Upper lobe of left lung (tissue), 6 donors: ENCODE data around the gene SMIM10. TPM values are rescaled to one million over a fixed set of nuclear protein-coding genes. Genes with fewer than 3 reads are reported as not detected.
"Not testable (repeated sequence)": the region's sequence is repeated elsewhere in the genome, so short reads cannot be mapped to it uniquely, and the experiment has no call there.

ENCODE experiments used
- ATAC-seq, 2 donors: fragments of 200-7000 bp; cut with Tn5 transposase; one replicate each; pipeline ENCODE4 v1.9.1; 2022; ENCODE audit warnings: mild to moderate bottlenecking in 2 of 2, moderate library complexity in 2 of 2; ENCODE audit not compliant: low FRiP score in 2 of 2
- DNase-seq, 2 donors: peaks; one replicate each; pipeline ENCODE4 v3.0.0-alpha.2; 2019 to 2020
- H3K27ac ChIP-seq, 4 donors: fragments of 200-600 bp; sonication (generic); one replicate each; pipeline ENCODE4 v1.5.1; 2016 to 2019
- H3K27me3 ChIP-seq, 4 donors: fragments of 200-600 bp; sonication (generic); one replicate each; pipeline ENCODE4 v1.5.1; 2017 to 2019
- H3K36me3 ChIP-seq, 4 donors: fragments of 200-600 bp; sonication (generic); one replicate each; pipeline ENCODE4 v1.5.1; 2016 to 2019
- H3K4me1 ChIP-seq, 4 donors: fragments of 200-600 bp; sonication (generic); one replicate each; pipeline ENCODE4 v1.5.1; 2018 to 2019
- H3K4me3 ChIP-seq, 4 donors: fragments of 200-600 bp; sonication (generic); one replicate each; pipeline ENCODE4 v1.5.1; 2017 to 2019; ENCODE audit warnings: mild to moderate bottlenecking in 2 of 4, moderate library complexity in 1 of 4
- H3K9me3 ChIP-seq, 4 donors: fragments of 200-600 bp; sonication (generic); one replicate each; pipeline ENCODE4 v1.5.1; 2018 to 2019
- CTCF ChIP-seq, 6 experiments: fragments of 450-650 bp in 4 of 6; fragments of 200-600 bp in 2 of 6; sonication (generic) in 2 of 6; IDR thresholded peaks; one replicate each; pipeline ENCODE4 v1.5.1; 2016 to 2019; ENCODE audit warnings: antibody characterized with exemption in 6 of 6
- EP300 ChIP-seq, 4 donors: sonication (generic); formaldehyde crosslinking; IDR thresholded peaks; one replicate each; pipeline ENCODE4 v1.5.1; 2017; ENCODE audit warnings: antibody characterized with exemption in 4 of 4, control low read depth in 2 of 4
- POLR2A ChIP-seq, 4 donors: fragments of 450-650 bp; IDR thresholded peaks; one replicate each; pipeline ENCODE4 v1.5.1; 2016 to 2017; ENCODE audit warnings: antibody characterized with exemption in 4 of 4, mild to moderate bottlenecking in 2 of 4
- POLR2AphosphoS5 ChIP-seq, 2 donors: sonication (generic); formaldehyde crosslinking; IDR thresholded peaks; one replicate each; pipeline ENCODE4 v1.5.1; 2017; ENCODE audit warnings: antibody characterized with exemption in 2 of 2
- WGBS, 2 donors: methylation state at CpG; one replicate each; pipeline ENCODE4 v1.1.5; 2017 to 2018; 5-methylcytosine and 5-hydroxymethylcytosine counted together
- total RNA-seq, 6 donors: library from RNA; depleted of rRNA in 4 of 6; stranded (reverse); fragments of >200 nt in 4 of 6; gene quantifications; one replicate each; pipeline versions ENCODE4 v1.1.0 to v1.2.1, GENCODE V29; 2016 to 2021
- donor health status: DM: no; HTN: no; CAD: no; lungs with moderate emphysema.
- donor health status: DM: no; HTN: yes; CAD: no; lungs with severe emphysema.

Gene SMIM10
- total RNA-seq, 6 donors from 2014 or later: 0.44 to 5.6 (median 2.3) TPM; not detected in 1

- H3K4me3 ChIP-seq: no peak overlapping the region
- H3K9me3 ChIP-seq: no peaks in the 10 kb centered on the region
- peaks cover 0 to 9% (median 3%) of the 10 kb centered on the region in 4 donors for H3K4me1 ChIP-seq
- no peak for ATAC-seq
- H3K36me3 ChIP-seq: no peaks in the 10 kb centered on the region
- no peak for TF ChIP-seq EP300 (IDR thresholded peaks at IDR 0.05)
- no peak for TF ChIP-seq POLR2A (IDR thresholded peaks at IDR 0.05)
- TF ChIP-seq CTCF (IDR thresholded peaks at IDR 0.05): no peak
- no peak for TF ChIP-seq POLR2AphosphoS5 (IDR thresholded peaks at IDR 0.05)
- no peak for DNase-seq
- no peaks in the 10 kb centered on the region for H3K27me3 ChIP-seq
- H3K27ac ChIP-seq: no peak overlapping the region
- 83 to 89% methylated on average over 9 of the region's 9 CpGs for WGBS, 2 donors
Measured at GRCh38 chrX:135024526-135024925, 33.7 kb downstream of the SMIM10 start.

GRCh38 chrX:135030207-135030963, 39.6 kb downstream of the SMIM10 start:
- H3K36me3 ChIP-seq, H3K27me3 ChIP-seq, H3K4me3 ChIP-seq, H3K27ac ChIP-seq, ATAC-seq, DNase-seq, H3K9me3 ChIP-seq: not testable (repeated sequence)
- 71 to 84% methylated on average over 4 to 9 of the region's 9 CpGs for WGBS, 2 donors
- H3K4me1 ChIP-seq: peaks cover 0 to 11% (median 8%) of the 10 kb centered on the region in 4 donors

- WGBS, 2 donors: 77 to 100% methylated on average over 3 of the region's 3 CpGs
Measured at GRCh38 chrX:135041149-135042123, 50.6 kb downstream of the SMIM10 start.

More at GRCh38 chrX:135041149-135042123, 50.6 kb downstream of the SMIM10 start:
- not testable (repeated sequence) for H3K36me3 ChIP-seq, H3K4me3 ChIP-seq, ATAC-seq, H3K27ac ChIP-seq, DNase-seq, H3K27me3 ChIP-seq, H3K9me3 ChIP-seq, H3K4me1 ChIP-seq

Other genes starting within 250 kb of the SMIM10 start
- 10 to 100 TPM; 11.4 to 25.1 (median 15.6) TPM for gene PABIR2, start 193.8 kb upstream of the SMIM10 start, total RNA-seq
- 10 to 100 TPM in 2 of 6 donors, 1 to 10 TPM in 4; 3.4 to 21.4 (median 9.6) TPM for gene MOSPD1, start 75.7 kb upstream of the SMIM10 start, total RNA-seq
- 10 to 100 TPM in 4 of 6 donors, 1 to 10 TPM in 2; 6.3 to 14.3 (median 10.6) TPM for gene RTL8B, start 31.6 kb downstream of the SMIM10 start, total RNA-seq
- 100 to 1,000 TPM in 1 of 6 donors, 10 to 100 TPM in 5; 24.3 to 107 (median 70.4) TPM for gene RTL8C, start 41.4 kb downstream of the SMIM10 start, total RNA-seq
- 10 to 100 TPM; 11.9 to 76.5 (median 34.6) TPM for gene RTL8A, start 61.1 kb downstream of the SMIM10 start, total RNA-seq
- 1 to 10 TPM; 1.0 to 8.2 (median 2.3) TPM for gene SMIM10L2B, start 107.7 kb downstream of the SMIM10 start, total RNA-seq
- not detected for gene ETDB, start 129.5 kb downstream of the SMIM10 start, total RNA-seq
- gene CT55, start 180.4 kb downstream of the SMIM10 start, total RNA-seq: not detected